ENCODE results near the gene SLC13A4.
A peak's percentile ranks its signal among the peaks of the same experiment; 100 is the strongest.
"Not testable (repeated sequence)": the region's sequence is repeated elsewhere in the genome, so short reads cannot be mapped to it uniquely, and the experiment has no call there.

SLC13A4 gene

GRCh38 chr7:135659159-135659846, 68.7 kb downstream of the SLC13A4 start:
- peak; percentile 31 for DNase-seq

GRCh38 chr7:135658564-135658963, 69.4 kb downstream of the SLC13A4 start:
- DNase-seq, result no peak

GRCh38 chr7:135653340-135654080, 74.5 kb downstream of the SLC13A4 start:
- peak; percentile 9 for DNase-seq

- peak; percentile 86 for DNase-seq
Measured at GRCh38 chr7:135650831-135651573, 77.0 kb downstream of the SLC13A4 start.

- no peak for DNase-seq
Measured at GRCh38 chr7:135648235-135648634, 79.8 kb downstream of the SLC13A4 start.

- DNase-seq, result no peak
Measured at GRCh38 chr7:135647755-135648154, 80.2 kb downstream of the SLC13A4 start.

- DNase-seq, result peak; percentile 65
Measured at GRCh38 chr7:135645296-135645904, 82.6 kb downstream of the SLC13A4 start.

- no peak for DNase-seq
Measured at GRCh38 chr7:135644729-135645128, 83.3 kb downstream of the SLC13A4 start.

- peak; percentile 1 for DNase-seq
Measured at GRCh38 chr7:135644154-135644553, 83.8 kb downstream of the SLC13A4 start.

GRCh38 chr7:135639690-135640089, 88.3 kb downstream of the SLC13A4 start:
- not testable (repeated sequence) for DNase-seq

- DNase-seq, result no peak
Measured at GRCh38 chr7:135634191-135634878, 93.7 kb downstream of the SLC13A4 start.

Measured in OCI-M1 (cell line).